HCT116 (cell line): ENCODE measurements around the gene AP3B1. TPM values are rescaled to one million over a fixed set of nuclear protein-coding genes. Genes with fewer than 3 reads are reported as not detected.

Experiments
- ATAC-seq: fragments of 200-7000 bp; cut with Tn5 transposase; 2 replicates; pipeline ENCODE4 v1.9.1; 2020; ENCODE audit warnings: mild to moderate bottlenecking, moderate library complexity
- BruUV-seq: library from RNA; stranded (reverse); fragments of 400-500 nt; replicated peaks from 2 replicates; lab custom pipeline; 2021; lab: Mats Ljungman, UMichigan
- CTCF ChIA-PET: fragments of 300-600 bp; sonication (Branson Sonifier 250); formaldehyde crosslinking; loops from one replicate; lab custom pipeline; 2021; ENCODE audit warnings: antibody characterized with exemption; lab: Charles Lee
- POLR2A ChIA-PET: fragments of 300-600, 350-600 bp; sonication (Branson Sonifier 250); formaldehyde crosslinking; loops from one replicate; lab custom pipeline; 2021; ENCODE audit warnings: antibody characterized with exemption; lab: Charles Lee
- RAD21 ChIA-PET, 2 experiments: fragments of 300-600 bp; sonication (Branson Sonifier 250); formaldehyde crosslinking; loops; one replicate each; lab custom pipeline; 2023; ENCODE audit warnings: low total read pairs in 2 of 2; ENCODE audit not compliant: uncharacterized antibody in 2 of 2, unreplicated experiment in 2 of 2, low non-redundant PET in 1 of 2; lab: Charles Lee
- DNase-seq: peaks from one replicate; pipeline ENCODE4 v3.0.0-alpha.2; 2010; ENCODE audit warnings: low read depth, low spot score
- H2AFZ ChIP-seq: fragments of 200-600 bp; shearing (Covaris generic), sonication (generic); 2 replicates; pipeline ENCODE4 v1.6.1; 2017; ENCODE audit warnings: low read depth, mixed run types, mixed read lengths, antibody characterized with exemption, low read length; ENCODE audit not compliant: poor library complexity, severe bottlenecking
- H3K27ac ChIP-seq: 2 replicates; pipeline ENCODE4 v1.5.1; 2012; ENCODE audit warnings: low read depth, low read length
- H3K27me3 ChIP-seq: fragments of 200-600 bp; sonication (generic); 2 replicates; pipeline ENCODE4 v1.6.1; 2016; ENCODE audit warnings: mixed run types, low read length, mixed read lengths; ENCODE audit not compliant: insufficient read depth
- H3K36me3 ChIP-seq, 2 experiments: fragments of 200-500 bp in 1 of 2; fragments of 200-600 bp in 1 of 2; sonication (Bioruptor generic) in 1 of 2; sonication (generic) in 1 of 2; 2 replicates each; pipeline versions ENCODE4 v1.5.1 to v1.6.1; 2014 to 2016; ENCODE audit warnings: low read length in 2 of 2, inconsistent platforms in 1 of 2, mixed read lengths in 1 of 2, mixed run types in 1 of 2; ENCODE audit not compliant: insufficient read depth in 2 of 2, control insufficient read depth in 1 of 2
- H3K4me1 ChIP-seq, 2 experiments: fragments of 200-600 bp in 1 of 2; sonication (generic) in 1 of 2; 2 replicates each; pipeline versions ENCODE4 v1.5.1 to v1.6.1; 2012 to 2017; ENCODE audit warnings: low read length in 2 of 2, inconsistent platforms in 1 of 2, mild to moderate bottlenecking in 1 of 2, mixed read lengths in 1 of 2, mixed run types in 1 of 2, moderate library complexity in 1 of 2; ENCODE audit not compliant: insufficient read depth in 2 of 2, control insufficient read depth in 1 of 2
- H3K4me2 ChIP-seq: fragments of 200-600 bp; sonication (generic); 2 replicates; pipeline ENCODE4 v1.6.1; 2017; ENCODE audit warnings: mixed run types, low read length, mixed read lengths
- H3K4me3 ChIP-seq, 2 experiments: fragments of 200-600 bp in 1 of 2; sonication (generic) in 1 of 2; replicated peaks in 1 of 2; 2 replicates each; pipeline ENCODE4 v1.5.1; 2011 to 2016; ENCODE audit warnings: low read length in 2 of 2, control low read depth in 1 of 2, low read depth in 1 of 2, mild to moderate bottlenecking in 1 of 2, mixed read lengths in 1 of 2, mixed run types in 1 of 2
- H3K79me2 ChIP-seq: fragments of 200-600 bp; sonication (generic); 2 replicates; pipeline ENCODE4 v1.6.1; 2017; ENCODE audit warnings: mild to moderate bottlenecking, mixed run types, low read length, moderate library complexity, mixed read lengths; ENCODE audit not compliant: insufficient read depth
- H3K9ac ChIP-seq: fragments of 200-600 bp; sonication (generic); 2 replicates; pipeline ENCODE4 v1.6.1; 2016; ENCODE audit warnings: low read length, mixed read lengths
- H3K9me2 ChIP-seq: fragments of 200-600 bp; sonication (generic), shearing (Covaris generic); 2 replicates; pipeline ENCODE4 v1.6.1; 2017; ENCODE audit warnings: mixed run types, mild to moderate bottlenecking, moderate library complexity; ENCODE audit not compliant: insufficient read depth
- H3K9me3 ChIP-seq, 2 experiments: fragments of 200-500 bp in 1 of 2; fragments of 200-600 bp in 1 of 2; sonication (Bioruptor generic) in 1 of 2; sonication (generic) in 1 of 2; 2 replicates each; pipeline ENCODE4 v1.6.1; 2014 to 2017; ENCODE audit warnings: low read length in 2 of 2, mixed read lengths in 2 of 2, inconsistent platforms in 1 of 2, low read depth in 1 of 2, mild to moderate bottlenecking in 1 of 2, mixed run types in 1 of 2, moderate library complexity in 1 of 2; ENCODE audit not compliant: control insufficient read depth in 1 of 2, insufficient read depth in 1 of 2
- H4K20me1 ChIP-seq: fragments of 200-600 bp; sonication (generic), shearing (Covaris generic); 2 replicates; pipeline ENCODE4 v1.6.1; 2017; ENCODE audit warnings: mixed run types, mild to moderate bottlenecking, moderate library complexity; ENCODE audit not compliant: insufficient read depth
- CBX3 ChIP-seq: IDR thresholded peaks from 2 replicates; pipeline ENCODE4 v1.6.1; 2012; ENCODE audit warnings: low read depth
- CEBPB ChIP-seq: IDR thresholded peaks from 2 replicates; pipeline ENCODE4 v1.6.1; 2012; ENCODE audit warnings: low read depth
- EGR1 ChIP-seq: IDR thresholded peaks from 2 replicates; pipeline ENCODE4 v1.6.1; 2012; ENCODE audit warnings: low read depth
- ELF1 ChIP-seq: IDR thresholded peaks from 2 replicates; pipeline ENCODE4 v1.6.1; 2012; ENCODE audit warnings: low read depth, borderline replicate concordance
- EZH2 ChIP-seq: fragments of 200-600 bp; sonication (generic); IDR thresholded peaks from 2 replicates; pipeline ENCODE4 v1.6.1; 2017; ENCODE audit warnings: antibody characterized with exemption, mixed run types
- EZH2phosphoT487 ChIP-seq: fragments of 200-600 bp; IDR thresholded peaks from 2 replicates; pipeline ENCODE4 v1.6.1; 2018; ENCODE audit warnings: antibody characterized with exemption, borderline replicate concordance
- JUND ChIP-seq: IDR thresholded peaks from 2 replicates; pipeline ENCODE4 v1.6.1; 2012
- POLR2A ChIP-seq: IDR thresholded peaks from 2 replicates; pipeline ENCODE4 v1.7.0; 2011; ENCODE audit warnings: borderline replicate concordance; ENCODE audit not compliant: insufficient read depth, insufficient read length; ENCODE audit errors: extremely low read depth
- POLR2AphosphoS5 ChIP-seq: IDR thresholded peaks from 2 replicates; pipeline ENCODE4 v1.6.1; 2011; ENCODE audit warnings: mild to moderate bottlenecking, low read depth, low read length, moderate library complexity
- RAD21 ChIP-seq: IDR thresholded peaks from 2 replicates; pipeline ENCODE4 v1.6.1; 2012; ENCODE audit warnings: low read depth, mild to moderate bottlenecking
- SIN3A ChIP-seq: IDR thresholded peaks from 2 replicates; pipeline ENCODE4 v1.6.1; 2012; ENCODE audit warnings: low read depth
- TCF7L2 ChIP-seq: IDR thresholded peaks from 2 replicates; pipeline ENCODE4 v1.7.0; 2011; ENCODE audit warnings: borderline replicate concordance, inconsistent platforms; ENCODE audit not compliant: insufficient read depth, insufficient read length; ENCODE audit errors: extremely low read depth
- YY1 ChIP-seq: IDR thresholded peaks from 2 replicates; pipeline ENCODE4 v1.6.1; 2011; ENCODE audit warnings: low read length, low read depth, moderate library complexity, mild to moderate bottlenecking; ENCODE audit not compliant: insufficient replicate concordance; ENCODE audit errors: extremely low read depth
- ZFX ChIP-seq: fragments of 450-650 bp; IDR thresholded peaks from 2 replicates; pipeline ENCODE4 v1.6.1; 2017
- ZNF274 ChIP-seq: fragments of 200-500 bp; sonication (Bioruptor generic); IDR thresholded peaks from 2 replicates; pipeline ENCODE4 v1.6.1; 2014; ENCODE audit warnings: mild to moderate bottlenecking, low read depth, low read length, inconsistent platforms
- intact Hi-C: fragments of 100-400 bp; cut with micrococcal nuclease; formaldehyde crosslinking; loops from 2 replicates; pipeline ENCODE4 v1.10.0; 2022
- total RNA-seq: library from RNA; stranded (reverse); gene quantifications from one replicate; pipeline ENCODE4 v1.2.1, GENCODE V29; 2021; ENCODE audit not compliant: unreplicated experiment
- TF ChIP-seq, protein P1 (sequence below), 3 experiments: fragments of 200-600 bp in 1 of 3; sonication (generic) in 1 of 3; IDR thresholded peaks in 2 of 3; conservative IDR thresholded peaks in 1 of 3; 2 replicates each; pipeline ENCODE4 v1.5.1; 2012 to 2017; ENCODE audit warnings: low read depth in 2 of 3, low read length in 2 of 3, antibody characterized with exemption in 1 of 3, borderline replicate concordance in 1 of 3, control low read depth in 1 of 3, mild to moderate bottlenecking in 1 of 3, mixed read lengths in 1 of 3, mixed run types in 1 of 3, moderate library complexity in 1 of 3; ENCODE audit not compliant: insufficient read depth in 1 of 3
- TF ChIP-seq, protein P2 (sequence below): IDR thresholded peaks from 2 replicates; pipeline ENCODE4 v1.6.1; 2012
- TF ChIP-seq, protein P3 (sequence below): IDR thresholded peaks from 2 replicates; pipeline ENCODE4 v1.6.1; 2012; ENCODE audit warnings: low read depth

AP3B1 gene
- total RNA-seq, 1 experiment from 2014 or later: 54.5 TPM

DNA sequence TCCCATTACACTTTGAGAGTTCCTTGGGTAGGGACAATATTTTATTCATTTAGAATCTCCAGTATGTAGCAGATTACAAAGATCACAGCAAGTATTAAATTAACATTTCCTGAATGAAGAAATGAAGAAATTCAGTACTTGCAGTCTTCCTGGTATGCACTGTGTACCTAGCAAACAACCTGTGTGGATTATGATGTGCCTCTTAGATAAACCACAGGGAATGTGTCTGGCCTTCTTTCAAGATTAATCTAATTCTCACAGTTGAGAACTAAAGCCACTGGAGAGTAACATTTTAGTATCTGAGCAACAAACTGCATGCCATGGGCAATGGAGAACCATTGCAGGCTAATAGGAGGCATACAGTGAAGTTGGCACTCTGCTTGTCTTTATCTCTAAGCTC, 199.4 kb downstream of the AP3B1 start:
- Histone ChIP-seq H3K27ac (no peak overlapping the region), H3K4me1 (no peaks in the 10 kb centered on the region), H3K9ac (no peak overlapping the region), H3K27me3 (no peaks in the 10 kb centered on the region), H3K9me3 (no peaks in the 10 kb centered on the region), H3K79me2 (no peaks in the 10 kb centered on the region), H3K9me2 (no peaks in the 10 kb centered on the region), H2AFZ (no peak overlapping the region), H3K4me3 (no peak overlapping the region), H3K36me3 (no peaks in the 10 kb centered on the region), H3K4me2 (no peak overlapping the region), H4K20me1 (no peaks in the 10 kb centered on the region)
- ChIA-PET CTCF (no interaction called here), POLR2A (no interaction called here), RAD21 (no interaction called here)
- BruUV-seq: no TSS peak
- intact Hi-C loops: no loop called here
- TF ChIP-seq JUND: no peak
- no peak for TF ChIP-seq SIN3A
- TF ChIP-seq TCF7L2: no peak
- TF ChIP-seq, protein P1, sequence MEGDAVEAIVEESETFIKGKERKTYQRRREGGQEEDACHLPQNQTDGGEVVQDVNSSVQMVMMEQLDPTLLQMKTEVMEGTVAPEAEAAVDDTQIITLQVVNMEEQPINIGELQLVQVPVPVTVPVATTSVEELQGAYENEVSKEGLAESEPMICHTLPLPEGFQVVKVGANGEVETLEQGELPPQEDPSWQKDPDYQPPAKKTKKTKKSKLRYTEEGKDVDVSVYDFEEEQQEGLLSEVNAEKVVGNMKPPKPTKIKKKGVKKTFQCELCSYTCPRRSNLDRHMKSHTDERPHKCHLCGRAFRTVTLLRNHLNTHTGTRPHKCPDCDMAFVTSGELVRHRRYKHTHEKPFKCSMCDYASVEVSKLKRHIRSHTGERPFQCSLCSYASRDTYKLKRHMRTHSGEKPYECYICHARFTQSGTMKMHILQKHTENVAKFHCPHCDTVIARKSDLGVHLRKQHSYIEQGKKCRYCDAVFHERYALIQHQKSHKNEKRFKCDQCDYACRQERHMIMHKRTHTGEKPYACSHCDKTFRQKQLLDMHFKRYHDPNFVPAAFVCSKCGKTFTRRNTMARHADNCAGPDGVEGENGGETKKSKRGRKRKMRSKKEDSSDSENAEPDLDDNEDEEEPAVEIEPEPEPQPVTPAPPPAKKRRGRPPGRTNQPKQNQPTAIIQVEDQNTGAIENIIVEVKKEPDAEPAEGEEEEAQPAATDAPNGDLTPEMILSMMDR (IDR thresholded peaks at IDR 0.05 in 2 of 3, conservative IDR thresholded peaks at IDR 0.05 in 1 of 3; ENCODE audit: borderline replicate concordance in 1 of 3, insufficient read depth in 1 of 3, low read depth in 2 of 3, low read length in 2 of 3): no peak
- TF ChIP-seq, protein P2, sequence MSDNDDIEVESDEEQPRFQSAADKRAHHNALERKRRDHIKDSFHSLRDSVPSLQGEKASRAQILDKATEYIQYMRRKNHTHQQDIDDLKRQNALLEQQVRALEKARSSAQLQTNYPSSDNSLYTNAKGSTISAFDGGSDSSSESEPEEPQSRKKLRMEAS: no peak
- no peak for TF ChIP-seq POLR2AphosphoS5
- TF ChIP-seq EZH2: no peak
- TF ChIP-seq POLR2A: no peak
- TF ChIP-seq, protein P3, sequence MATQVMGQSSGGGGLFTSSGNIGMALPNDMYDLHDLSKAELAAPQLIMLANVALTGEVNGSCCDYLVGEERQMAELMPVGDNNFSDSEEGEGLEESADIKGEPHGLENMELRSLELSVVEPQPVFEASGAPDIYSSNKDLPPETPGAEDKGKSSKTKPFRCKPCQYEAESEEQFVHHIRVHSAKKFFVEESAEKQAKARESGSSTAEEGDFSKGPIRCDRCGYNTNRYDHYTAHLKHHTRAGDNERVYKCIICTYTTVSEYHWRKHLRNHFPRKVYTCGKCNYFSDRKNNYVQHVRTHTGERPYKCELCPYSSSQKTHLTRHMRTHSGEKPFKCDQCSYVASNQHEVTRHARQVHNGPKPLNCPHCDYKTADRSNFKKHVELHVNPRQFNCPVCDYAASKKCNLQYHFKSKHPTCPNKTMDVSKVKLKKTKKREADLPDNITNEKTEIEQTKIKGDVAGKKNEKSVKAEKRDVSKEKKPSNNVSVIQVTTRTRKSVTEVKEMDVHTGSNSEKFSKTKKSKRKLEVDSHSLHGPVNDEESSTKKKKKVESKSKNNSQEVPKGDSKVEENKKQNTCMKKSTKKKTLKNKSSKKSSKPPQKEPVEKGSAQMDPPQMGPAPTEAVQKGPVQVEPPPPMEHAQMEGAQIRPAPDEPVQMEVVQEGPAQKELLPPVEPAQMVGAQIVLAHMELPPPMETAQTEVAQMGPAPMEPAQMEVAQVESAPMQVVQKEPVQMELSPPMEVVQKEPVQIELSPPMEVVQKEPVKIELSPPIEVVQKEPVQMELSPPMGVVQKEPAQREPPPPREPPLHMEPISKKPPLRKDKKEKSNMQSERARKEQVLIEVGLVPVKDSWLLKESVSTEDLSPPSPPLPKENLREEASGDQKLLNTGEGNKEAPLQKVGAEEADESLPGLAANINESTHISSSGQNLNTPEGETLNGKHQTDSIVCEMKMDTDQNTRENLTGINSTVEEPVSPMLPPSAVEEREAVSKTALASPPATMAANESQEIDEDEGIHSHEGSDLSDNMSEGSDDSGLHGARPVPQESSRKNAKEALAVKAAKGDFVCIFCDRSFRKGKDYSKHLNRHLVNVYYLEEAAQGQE: no peak
- no peak for TF ChIP-seq ZFX
- no peak for TF ChIP-seq CEBPB
- no peak for TF ChIP-seq RAD21
- no peak for TF ChIP-seq ZNF274
- no peak for TF ChIP-seq ELF1
- no peak for TF ChIP-seq EZH2phosphoT487
- no peak for TF ChIP-seq EGR1
- TF ChIP-seq CBX3: no peak
- no peak for TF ChIP-seq YY1
- no peak for ATAC-seq
- no peak for DNase-seq
